OCI-LY7 (cell line): ENCODE results near the gene C6orf15. TPM values are rescaled to one million over a fixed set of nuclear protein-coding genes. Genes with fewer than 3 reads are reported as not detected.

Source experiments
- BruUV-seq: library from RNA; stranded (reverse); fragments of 400-500 nt; replicated peaks from 2 replicates; lab custom pipeline; 2021; lab: Mats Ljungman, UMichigan
- CTCF ChIA-PET: fragments of 300-600 bp; sonication (Branson Sonifier 250); formaldehyde crosslinking; loops from one replicate; lab custom pipeline; 2022; ENCODE audit warnings: antibody characterized with exemption; ENCODE audit not compliant: unreplicated experiment; lab: Charles Lee
- POLR2A ChIA-PET: fragments of 300-600 bp; sonication (Branson Sonifier 250); formaldehyde crosslinking; loops from one replicate; lab custom pipeline; 2022; ENCODE audit warnings: antibody characterized with exemption; lab: Charles Lee
- DNase-seq: peaks from one replicate; pipeline ENCODE4 v3.0.0-alpha.2; 2015; ENCODE audit warnings: low spot score
- H2AFZ ChIP-seq: fragments of 200-600 bp; sonication (generic), shearing (Covaris generic); 2 replicates; pipeline ENCODE4 v1.6.1; 2014; ENCODE audit warnings: mild to moderate bottlenecking, antibody characterized with exemption, low read length, moderate library complexity
- H3K27ac ChIP-seq: fragments of 200-600 bp; sonication (generic); 2 replicates; pipeline ENCODE4 v1.5.1; 2014; ENCODE audit warnings: mixed run types, low read depth, mild to moderate bottlenecking, moderate library complexity, low read length, inconsistent platforms; ENCODE audit not compliant: poor library complexity, severe bottlenecking
- H3K36me3 ChIP-seq: fragments of 200-600 bp; sonication (generic); 2 replicates; pipeline ENCODE4 v1.6.1; 2014; ENCODE audit warnings: mild to moderate bottlenecking, antibody characterized with exemption, low read length, moderate library complexity, mixed read lengths; ENCODE audit not compliant: insufficient read depth
- H3K4me1 ChIP-seq: fragments of 200-600 bp; sonication (generic); 2 replicates; pipeline ENCODE4 v1.5.1; 2014; ENCODE audit warnings: mild to moderate bottlenecking, low read length; ENCODE audit not compliant: insufficient read depth, poor library complexity, severe bottlenecking
- H3K4me2 ChIP-seq: fragments of 200-600 bp; sonication (generic); 2 replicates; pipeline ENCODE4 v1.6.1; 2014; ENCODE audit warnings: mild to moderate bottlenecking, low read length
- H3K4me3 ChIP-seq: fragments of 200-600 bp; sonication (generic); 2 replicates; pipeline ENCODE4 v1.5.1; 2014; ENCODE audit warnings: mild to moderate bottlenecking, low read depth, low read length; ENCODE audit not compliant: poor library complexity, severe bottlenecking
- H3K79me2 ChIP-seq: fragments of 200-600 bp; sonication (generic); 2 replicates; pipeline ENCODE4 v1.6.1; 2016; ENCODE audit warnings: low read depth, mild to moderate bottlenecking, low read length, moderate library complexity, mixed read lengths; ENCODE audit not compliant: insufficient read depth
- H3K9me2 ChIP-seq: fragments of 200-600 bp; sonication (generic); 2 replicates; pipeline ENCODE4 v1.6.1; 2016; ENCODE audit warnings: mild to moderate bottlenecking, low read length, mixed read lengths; ENCODE audit not compliant: insufficient read depth
- H3K9me3 ChIP-seq: fragments of 200-600 bp; sonication (generic); 2 replicates; pipeline ENCODE4 v1.6.1; 2014; ENCODE audit warnings: mild to moderate bottlenecking, mixed run types, low read length, mixed read lengths
- H4K20me1 ChIP-seq: fragments of 200-600 bp; sonication (generic); 2 replicates; pipeline ENCODE4 v1.6.1; 2014; ENCODE audit warnings: mild to moderate bottlenecking, antibody characterized with exemption, low read length, moderate library complexity, mixed read lengths; ENCODE audit not compliant: insufficient read depth
- EZH2phosphoT487 ChIP-seq: fragments of 200-600 bp; sonication (generic); IDR thresholded peaks from 2 replicates; pipeline ENCODE4 v1.6.1; 2018; ENCODE audit warnings: low read depth, borderline replicate concordance, mild to moderate bottlenecking, mixed run types, antibody characterized with exemption, low read length, moderate library complexity, mixed read lengths
- intact Hi-C: fragments of 100-400 bp; cut with micrococcal nuclease; formaldehyde crosslinking; loops from one replicate; pipeline ENCODE4 v1.10.0; 2022; ENCODE audit not compliant: unreplicated experiment
- total RNA-seq, 2 experiments: library from RNA; depleted of rRNA in 1 of 2; stranded (reverse); fragments of >200 nt in 1 of 2; shearing (Covaris generic) in 1 of 2; gene quantifications; 2 replicates each; pipeline ENCODE4 v1.2.3, GENCODE V29; 2014 to 2022
- TF ChIP-seq, protein P1 (sequence below): fragments of 200-600 bp; sonication (generic); conservative IDR thresholded peaks from 2 replicates; pipeline ENCODE4 v1.5.1; 2014; ENCODE audit warnings: mild to moderate bottlenecking, antibody characterized with exemption, low read length, moderate library complexity, mixed read lengths

The C6orf15 gene
- total RNA-seq, 2 experiments from 2014 or later: not detected

GRCh38 chr6:31122791-31123706 is 10.7 kb upstream of the C6orf15 start:
- TF ChIP-seq, protein P1, sequence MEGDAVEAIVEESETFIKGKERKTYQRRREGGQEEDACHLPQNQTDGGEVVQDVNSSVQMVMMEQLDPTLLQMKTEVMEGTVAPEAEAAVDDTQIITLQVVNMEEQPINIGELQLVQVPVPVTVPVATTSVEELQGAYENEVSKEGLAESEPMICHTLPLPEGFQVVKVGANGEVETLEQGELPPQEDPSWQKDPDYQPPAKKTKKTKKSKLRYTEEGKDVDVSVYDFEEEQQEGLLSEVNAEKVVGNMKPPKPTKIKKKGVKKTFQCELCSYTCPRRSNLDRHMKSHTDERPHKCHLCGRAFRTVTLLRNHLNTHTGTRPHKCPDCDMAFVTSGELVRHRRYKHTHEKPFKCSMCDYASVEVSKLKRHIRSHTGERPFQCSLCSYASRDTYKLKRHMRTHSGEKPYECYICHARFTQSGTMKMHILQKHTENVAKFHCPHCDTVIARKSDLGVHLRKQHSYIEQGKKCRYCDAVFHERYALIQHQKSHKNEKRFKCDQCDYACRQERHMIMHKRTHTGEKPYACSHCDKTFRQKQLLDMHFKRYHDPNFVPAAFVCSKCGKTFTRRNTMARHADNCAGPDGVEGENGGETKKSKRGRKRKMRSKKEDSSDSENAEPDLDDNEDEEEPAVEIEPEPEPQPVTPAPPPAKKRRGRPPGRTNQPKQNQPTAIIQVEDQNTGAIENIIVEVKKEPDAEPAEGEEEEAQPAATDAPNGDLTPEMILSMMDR: no peak
- Histone ChIP-seq H3K9me2 (no peaks in the 10 kb centered on the region), H2AFZ (no peak overlapping the region), H3K36me3 (no peaks in the 10 kb centered on the region), H3K27ac (no peak overlapping the region), H3K4me2 (no peak overlapping the region), H3K9me3 (no peaks in the 10 kb centered on the region), H3K4me1 (no peaks in the 10 kb centered on the region), H3K4me3 (no peak overlapping the region), H4K20me1 (no peaks in the 10 kb centered on the region), H3K79me2 (no peaks in the 10 kb centered on the region)
- CTCF ChIA-PET: no interaction called here
- no peak for DNase-seq
- intact Hi-C loops: no loop called here
- no TSS peak for BruUV-seq
- POLR2A ChIA-PET: no interaction called here

DNA sequence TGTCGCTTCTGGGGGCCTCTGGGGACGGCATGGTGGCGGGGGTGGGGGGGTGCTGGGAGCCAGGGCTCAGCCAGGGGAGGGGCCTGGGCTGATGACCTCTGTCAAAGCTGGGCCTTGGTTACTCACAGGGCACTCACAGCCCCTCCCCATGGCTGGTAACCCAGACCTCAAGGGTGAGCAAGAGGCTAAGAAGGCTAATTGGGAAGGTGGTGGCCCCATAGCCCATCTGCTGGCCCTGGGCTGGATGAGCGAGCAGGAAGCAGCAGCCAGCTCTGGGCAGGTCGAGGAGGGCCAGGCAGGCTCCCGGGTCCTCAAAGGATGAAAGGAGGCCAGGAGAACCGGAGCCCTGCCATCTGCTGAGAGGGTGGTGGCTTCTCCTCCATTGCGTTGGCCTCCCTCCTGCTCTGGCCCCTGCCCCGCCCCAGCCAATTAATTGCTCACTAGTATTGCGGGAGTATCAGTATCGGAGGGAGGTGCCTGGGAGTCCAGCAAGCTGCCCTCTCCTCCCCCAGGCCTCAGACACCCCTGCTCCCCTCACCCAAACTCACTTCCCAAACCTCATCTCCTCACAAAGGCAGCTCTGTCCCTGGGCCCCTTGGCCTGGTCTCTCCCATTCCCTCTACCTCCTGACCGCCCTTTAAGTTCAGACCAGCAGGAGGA is 8.9 kb upstream of the C6orf15 start:
- no peak for DNase-seq
- Histone ChIP-seq H3K4me1 (no peaks in the 10 kb centered on the region), H4K20me1 (no peaks in the 10 kb centered on the region), H3K9me2 (no peaks in the 10 kb centered on the region), H3K4me3 (no peak overlapping the region), H3K4me2 (no peak overlapping the region), H3K36me3 (no peaks in the 10 kb centered on the region), H3K79me2 (no peaks in the 10 kb centered on the region), H3K9me3 (no peaks in the 10 kb centered on the region), H3K27ac (no peak overlapping the region), H2AFZ (no peak overlapping the region)
- no TSS peak for BruUV-seq
- CTCF ChIA-PET: no interaction called here
- POLR2A ChIA-PET: no interaction called here
- intact Hi-C loops: no loop called here
- TF ChIP-seq, protein P1: no peak
- TF ChIP-seq EZH2phosphoT487: no peak
